ENCODE data around the gene UQCR10. TPM values are rescaled to one million over a fixed set of nuclear protein-coding genes. Genes with fewer than 3 reads are reported as not detected.

Gene UQCR10
- total and polyA plus RNA-seq, 9 of the 15 experiments (the other 6 are each of a cell fraction or from before 2014, with no cell fraction given), result 128 to 903 (median 163) TPM

GRCh38 chr22:29799217-29799680 lies 32.1 kb downstream of the UQCR10 start (continued):
- no peak for TF ChIP-seq USF2 (CRISPR knock-in tag; IDR thresholded peaks at IDR 0.05)
- TF ChIP-seq ZFP30 (CRISPR knock-in tag; IDR thresholded peaks at IDR 0.05; ENCODE audit: borderline replicate concordance), result no peak
- TF ChIP-seq SMAD4 (CRISPR knock-in tag; conservative IDR thresholded peaks at IDR 0.05), result peak; percentile 92
- TF ChIP-seq ZNF354B (CRISPR knock-in tag; IDR thresholded peaks at IDR 0.05), result no peak
- TF ChIP-seq CREB3L1 (IDR thresholded peaks at IDR 0.05; ENCODE audit: borderline replicate concordance, low read depth), result no peak
- no peak for TF ChIP-seq ESRRB (CRISPR knock-in tag; IDR thresholded peaks at IDR 0.05; ENCODE audit: borderline replicate concordance)
- TF ChIP-seq HNRNPUL1 (IDR thresholded peaks at IDR 0.05; ENCODE audit: low read length), result no peak
- no peak for TF ChIP-seq HNRNPH1 (optimal IDR thresholded peaks at IDR 0.05; ENCODE audit: low read depth, low read length)
- no peak; the same call in 1 of the 2 replicates for TF ChIP-seq LEF1 (IDR thresholded peaks at IDR 0.05)
- peak; percentile 95 for TF ChIP-seq CEBPG (CRISPR knock-in tag; IDR thresholded peaks at IDR 0.05)
- peak; percentile 91 to 92 for TF ChIP-seq CEBPG (tag; conservative IDR thresholded peaks at IDR 0.05 in 1 of 2, IDR thresholded peaks at IDR 0.05 in 1 of 2)
- no peak for TF ChIP-seq DNMT1 (IDR thresholded peaks at IDR 0.05)
- TF ChIP-seq ZNF280B (CRISPR knock-in tag; IDR thresholded peaks at IDR 0.05), result no peak
- no peak for TF ChIP-seq ZNF668 (CRISPR knock-in tag; IDR thresholded peaks at IDR 0.05)
- no peak for TF ChIP-seq HEY1 (CRISPR knock-in tag; IDR thresholded peaks at IDR 0.05; ENCODE audit: borderline replicate concordance)
- peak; percentile 30; the same call in 1 of the 2 replicates for TF ChIP-seq REST (IDR thresholded peaks at IDR 0.05; ENCODE audit: borderline replicate concordance)
- no peak for TF ChIP-seq REST (CRISPR knock-in tag; IDR thresholded peaks at IDR 0.05; ENCODE audit: low read depth)
- TF ChIP-seq TRIM28 (IDR thresholded peaks at IDR 0.05), result 0 out of 2 replicates have a peak, but pooled peaks have one; percentile 34
